ENCODE data around the gene GASK1A.

GASK1A gene

DNA sequence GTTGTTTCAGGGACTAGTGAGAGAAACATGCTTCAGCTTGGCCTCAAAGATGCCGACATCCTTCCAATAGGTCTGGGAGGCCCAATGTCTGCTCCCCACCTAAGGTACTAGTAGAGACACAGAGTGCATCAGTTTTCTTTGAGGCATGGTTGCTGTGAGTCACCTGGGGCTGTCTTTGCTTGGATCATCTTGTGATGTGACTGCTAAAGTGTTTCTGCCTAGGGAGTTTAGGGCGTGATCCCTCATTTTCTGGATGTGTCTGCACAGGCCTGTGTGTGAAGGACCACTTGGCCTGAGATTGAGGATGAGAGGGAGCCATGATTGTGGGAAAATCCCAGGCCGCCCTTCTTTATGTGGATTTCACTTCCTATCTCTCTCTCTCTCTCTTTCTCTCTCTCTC lies 4.8 kb downstream of the GASK1A start:
- DNase-seq, result no peak

DNA sequence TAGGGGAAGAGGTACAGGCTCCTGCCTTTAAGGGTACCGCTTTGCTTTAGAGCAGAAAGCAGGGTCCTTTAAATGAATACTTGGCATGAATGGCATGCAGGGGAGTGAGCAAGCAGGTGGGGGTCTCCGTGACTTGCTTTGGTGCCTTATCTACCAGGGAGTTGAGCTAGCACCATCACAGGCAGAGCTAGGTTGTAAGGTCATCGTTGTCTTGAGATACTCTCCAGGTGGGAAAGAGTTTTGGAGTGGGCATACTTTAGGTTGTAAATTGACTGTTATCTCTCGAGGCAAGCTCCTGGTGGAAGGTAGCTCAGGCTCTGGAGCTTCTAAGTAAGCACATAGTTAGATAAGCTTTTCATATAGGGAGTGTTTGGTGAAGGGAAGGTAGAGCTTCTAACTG lies 5.6 kb downstream of the GASK1A start:
- no peak for DNase-seq

GRCh38 chr3:42988097-42988496 lies 9.0 kb downstream of the GASK1A start:
- no peak for DNase-seq

GRCh38 chr3:42988566-42988965 lies 9.5 kb downstream of the GASK1A start:
- no peak for DNase-seq

DNA sequence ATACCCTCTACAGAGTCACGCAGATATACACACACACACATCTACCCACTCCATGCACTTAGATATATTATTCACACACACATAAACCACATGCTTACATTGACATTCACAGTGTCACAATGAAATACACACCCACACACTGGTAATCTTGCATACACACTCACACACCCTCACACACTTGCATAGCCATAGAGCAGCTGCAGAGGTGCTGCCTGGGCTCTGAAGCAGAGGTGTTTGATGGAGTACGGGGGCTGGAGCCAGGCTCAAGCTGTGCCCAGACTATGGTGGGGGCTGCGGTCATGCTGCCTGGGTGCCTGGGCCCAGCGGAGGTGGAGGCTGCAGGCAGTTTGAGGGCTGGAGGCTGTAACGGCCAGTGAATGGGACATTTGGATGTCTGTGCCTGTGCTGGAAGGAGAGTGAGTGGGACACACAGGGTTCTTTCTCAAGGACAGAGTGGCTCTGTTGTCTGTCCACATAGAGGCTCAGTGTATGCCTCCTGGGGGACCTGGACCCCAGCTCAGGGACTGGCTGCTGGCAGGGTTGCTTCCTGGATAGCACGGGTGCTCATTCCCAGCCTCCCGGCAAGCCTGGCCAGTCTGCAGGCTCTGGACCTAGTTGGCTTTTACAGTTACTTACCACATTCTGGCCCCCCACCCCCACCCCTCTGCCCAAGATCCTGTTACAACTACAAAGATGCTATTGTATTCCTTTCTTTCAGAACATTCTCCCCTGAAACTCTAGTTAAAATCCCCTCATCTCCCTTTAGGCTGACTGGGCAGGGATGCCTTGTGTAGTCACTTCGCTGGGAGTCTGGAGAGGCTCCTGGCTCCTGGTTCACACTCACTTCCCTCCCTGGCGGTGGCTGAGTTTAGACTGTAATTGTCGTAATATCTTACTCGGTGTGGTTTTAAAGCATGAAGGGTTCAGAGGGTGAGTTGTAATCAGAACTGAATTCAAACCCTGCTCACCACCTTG lies 12.5 kb downstream of the GASK1A start:
- DNase-seq, result no peak

DNA sequence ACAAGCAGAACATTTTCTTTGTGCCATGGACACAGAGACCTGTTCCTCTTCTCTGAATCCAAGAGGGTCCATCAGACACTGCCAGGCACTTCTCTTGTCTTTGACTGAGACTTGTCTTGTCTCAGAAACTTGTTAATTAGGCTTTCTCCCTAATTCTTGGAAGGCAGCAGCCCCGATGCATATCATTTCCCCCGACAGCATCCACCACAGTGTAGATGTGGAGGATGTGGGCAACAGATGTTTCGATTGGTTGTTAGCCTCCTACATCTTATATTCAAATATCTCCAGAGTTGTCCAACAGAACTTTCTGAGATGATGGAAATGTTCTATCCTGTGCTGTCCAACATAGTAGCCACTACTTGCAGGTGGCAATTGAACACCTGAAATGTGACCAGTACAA lies 15.5 kb downstream of the GASK1A start:
- no peak for DNase-seq

- DNase-seq, result no peak
Observed at GRCh38 chr3:42996021-42996420, 16.9 kb downstream of the GASK1A start.

DNA sequence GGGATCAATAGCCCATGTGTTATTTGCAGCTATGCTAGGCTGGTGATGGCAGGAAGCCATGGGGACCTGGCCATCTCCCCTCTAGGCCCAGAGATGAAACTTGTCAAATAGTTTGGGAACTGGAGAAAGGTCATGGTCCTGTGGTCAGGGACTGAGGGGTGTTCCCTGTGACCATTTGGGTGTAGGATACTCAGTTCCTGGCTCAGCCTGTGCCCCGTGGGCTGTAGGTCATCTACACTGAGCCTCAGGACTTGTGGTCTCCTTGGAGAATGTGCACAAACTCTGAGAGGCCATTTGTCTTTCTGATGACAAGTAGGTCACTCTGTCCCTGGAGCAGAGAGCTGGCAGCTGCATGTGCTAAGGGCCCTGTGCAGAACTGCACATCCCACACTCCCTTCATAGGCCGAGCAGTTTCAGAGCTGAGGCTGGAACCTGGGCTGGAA lies 17.5 kb downstream of the GASK1A start:
- no peak for DNase-seq

DNA sequence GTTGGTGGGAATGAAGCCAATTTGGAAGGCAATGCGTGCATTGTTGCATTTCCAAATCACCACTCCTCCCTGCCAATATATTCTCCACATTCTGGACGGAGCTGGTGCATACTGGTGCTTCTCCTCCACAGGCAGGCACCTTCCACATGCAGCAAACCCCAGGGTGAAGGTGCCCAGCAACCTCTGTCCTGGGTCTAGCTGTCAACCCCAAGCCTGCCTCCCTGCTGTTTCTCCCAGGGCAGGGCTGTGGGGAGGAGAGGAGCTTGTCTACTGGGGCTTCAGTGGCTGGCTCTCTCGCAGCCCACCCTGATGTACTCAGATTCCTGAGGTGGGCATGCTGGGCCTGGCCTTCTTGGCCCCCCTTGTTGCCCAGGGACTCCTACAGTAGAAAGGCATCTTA lies 20.1 kb downstream of the GASK1A start:
- DNase-seq, result no peak

DNA sequence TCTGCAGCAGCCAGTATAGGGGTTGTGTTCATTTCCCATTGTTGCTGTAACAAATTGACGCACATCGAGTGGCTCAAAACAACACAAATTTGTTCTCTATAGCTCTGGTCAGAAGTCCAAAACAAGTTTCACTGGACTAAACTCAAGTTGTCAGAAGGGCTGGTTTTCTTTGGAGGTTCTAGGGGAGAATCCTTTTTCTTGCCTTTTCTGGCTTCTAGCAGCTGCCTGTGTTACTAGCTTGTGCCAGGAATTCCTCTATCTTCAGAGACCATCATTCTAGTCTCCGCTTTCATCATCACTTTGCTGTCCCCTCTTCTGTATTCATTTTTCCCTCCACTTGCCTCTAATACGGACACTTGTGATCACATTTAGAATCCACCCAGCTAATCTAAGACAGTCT lies 20.5 kb downstream of the GASK1A start:
- DNase-seq, result no peak

GRCh38 chr3:43000387-43000786 lies 21.3 kb downstream of the GASK1A start:
- DNase-seq, result no peak

- peak; percentile 75 for DNase-seq
Observed at GRCh38 chr3:43001094-43001553, 22.0 kb downstream of the GASK1A start.

- DNase-seq, result no peak
Observed at GRCh38 chr3:43001556-43002121, 22.5 kb downstream of the GASK1A start.

DNA sequence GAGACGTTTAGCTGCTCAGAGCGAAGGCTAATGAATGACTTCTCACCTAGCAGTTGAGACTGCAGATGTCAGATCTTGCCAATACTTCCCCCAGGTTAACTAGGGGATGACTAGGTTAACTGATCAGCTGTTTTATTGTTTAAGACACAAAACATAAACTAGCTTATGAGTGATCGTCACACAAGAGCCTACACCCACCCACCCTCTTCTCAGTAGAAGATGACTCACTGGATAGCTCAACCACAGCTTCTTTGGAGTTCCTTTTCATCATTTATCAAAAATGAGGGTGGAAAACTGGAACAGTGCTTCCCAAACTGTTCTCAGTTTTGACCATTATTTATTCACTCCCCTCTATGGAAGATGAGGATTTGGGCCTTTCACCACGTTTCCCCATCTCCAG lies 25.2 kb downstream of the GASK1A start:
- peak; percentile 16 for DNase-seq

- no peak for DNase-seq
Observed at GRCh38 chr3:43005253-43005652, 26.1 kb downstream of the GASK1A start.

GRCh38 chr3:43005981-43006380 lies 26.9 kb downstream of the GASK1A start:
- no peak for DNase-seq

DNA sequence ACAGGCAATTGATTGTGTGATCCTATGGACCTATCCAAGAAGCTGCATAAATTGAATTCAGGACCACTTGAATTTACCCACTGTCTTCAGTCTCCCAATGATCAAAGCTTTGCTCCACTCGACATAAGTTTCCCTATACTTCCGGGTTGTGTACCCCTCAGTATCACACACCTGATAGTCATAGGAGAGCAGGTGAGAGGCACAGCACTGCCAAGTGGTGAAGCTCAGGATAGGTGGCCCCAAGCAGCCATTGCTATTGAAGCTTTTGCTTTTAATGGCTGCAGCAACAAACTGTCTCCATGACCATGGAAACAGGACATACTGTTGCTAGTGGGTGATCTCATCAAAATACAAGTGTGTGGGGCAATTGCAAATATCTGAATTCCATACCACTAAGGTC lies 27.7 kb downstream of the GASK1A start:
- DNase-seq, result no peak

DNA sequence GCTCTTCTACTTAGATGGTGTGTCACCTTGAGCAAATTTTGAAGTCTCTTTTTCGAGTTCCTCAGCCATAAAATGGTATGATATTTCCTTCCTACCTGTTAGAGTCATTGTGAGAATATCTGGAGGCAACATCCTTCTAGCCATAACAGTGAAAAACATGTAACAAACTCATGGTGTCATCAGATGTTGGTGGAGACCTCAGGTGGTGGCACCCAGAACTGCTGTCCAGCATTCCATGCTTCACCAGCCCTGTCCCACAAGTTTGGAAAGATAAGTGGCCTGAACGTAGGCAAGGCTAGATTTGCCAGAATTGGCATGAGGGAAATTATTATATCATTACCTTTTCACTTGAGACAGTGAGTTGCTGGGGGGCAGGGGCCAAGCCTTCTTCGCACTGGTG lies 30.4 kb downstream of the GASK1A start:
- DNase-seq, result no peak

- DNase-seq, result no peak
Observed at GRCh38 chr3:43010638-43011037, 31.5 kb downstream of the GASK1A start.

DNA sequence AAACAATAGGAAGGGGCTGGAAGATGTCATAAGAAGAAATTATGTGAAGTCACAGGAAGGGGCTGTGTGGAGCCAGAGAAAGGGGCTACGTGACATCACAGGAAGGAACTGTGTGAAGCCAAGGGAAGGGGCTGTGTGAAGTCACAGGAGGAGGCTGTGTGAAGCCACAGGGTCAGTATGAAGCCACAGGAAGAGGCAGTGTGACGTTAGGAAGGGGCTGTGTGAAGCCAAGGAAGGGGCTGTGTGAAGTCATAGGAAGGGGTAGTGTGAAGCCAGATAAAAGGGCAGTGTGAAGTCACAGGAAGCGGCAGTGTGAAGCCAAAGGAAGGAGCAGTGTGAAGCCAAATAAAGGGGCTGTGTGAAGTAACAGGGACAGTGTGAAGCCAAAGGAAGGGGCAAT lies 32.5 kb downstream of the GASK1A start:
- DNase-seq, result no peak

DNA sequence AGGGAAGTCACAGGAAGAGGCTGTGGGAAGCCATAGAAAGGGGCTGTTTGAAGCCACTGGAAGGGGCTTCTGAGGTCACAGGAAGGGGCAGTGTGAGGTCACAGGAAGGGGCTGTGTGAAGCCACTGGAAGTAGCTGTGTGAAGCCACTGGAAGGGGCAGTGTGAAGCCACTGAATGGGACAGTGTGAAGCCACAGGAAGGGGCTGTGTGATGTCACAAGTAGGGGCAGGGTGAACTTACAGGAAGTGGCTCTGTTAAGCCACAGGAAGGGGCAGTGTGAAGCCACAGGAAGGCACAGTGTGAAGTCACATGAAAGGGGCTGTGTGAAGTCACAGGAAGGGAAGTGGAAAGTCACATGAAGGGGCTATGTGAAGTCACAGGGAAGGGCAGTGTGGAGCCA lies 33.1 kb downstream of the GASK1A start:
- DNase-seq, result no peak

GRCh38 chr3:43013256-43013655 lies 34.1 kb downstream of the GASK1A start:
- no peak for DNase-seq

DNA sequence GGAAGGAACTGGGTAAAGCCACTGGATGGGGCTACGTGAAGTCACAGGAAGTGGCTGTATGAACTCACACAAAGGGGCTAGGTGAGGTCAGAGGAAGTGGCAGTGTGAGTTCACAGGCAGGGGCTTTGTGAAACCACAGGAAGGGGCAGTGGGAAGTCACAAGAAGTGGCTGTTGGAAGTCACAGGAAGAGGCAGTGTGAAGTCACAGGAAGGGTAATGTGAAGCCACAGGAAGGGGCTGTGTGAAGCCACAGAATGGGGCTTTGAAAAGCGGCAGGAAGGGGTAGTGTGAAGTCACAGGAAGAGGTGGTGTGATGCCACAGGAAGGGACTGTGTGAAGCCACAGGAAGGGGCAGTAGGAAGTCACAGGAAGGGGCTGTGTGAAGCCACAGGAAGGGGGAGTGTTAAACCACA lies 34.6 kb downstream of the GASK1A start:
- DNase-seq, result no peak

DNA sequence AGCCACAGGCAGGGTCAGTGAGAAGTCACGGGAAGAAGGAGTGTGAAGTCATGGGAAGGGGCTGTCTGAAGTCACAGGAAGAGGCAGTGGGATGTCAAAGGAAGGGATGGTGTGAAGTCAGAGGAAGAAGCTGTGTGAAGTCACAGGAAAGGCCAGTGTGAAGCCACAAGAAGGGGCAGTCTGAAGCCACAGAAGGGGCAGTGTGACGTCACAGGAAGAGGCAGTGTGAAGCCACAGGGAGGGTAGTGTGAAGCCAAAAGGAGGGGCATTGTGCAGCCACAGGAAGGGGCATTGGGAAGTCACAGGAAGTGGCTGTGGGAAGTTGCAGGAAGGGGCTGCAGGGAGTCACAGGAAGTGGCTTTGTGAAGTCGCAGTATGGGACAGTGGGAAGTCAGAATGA lies 35.1 kb downstream of the GASK1A start:
- no peak for DNase-seq

All from fibroblast of skin of scalp (primary cell).